Endothelial cell of umbilical vein (primary cell): ENCODE measurements around the gene FSTL4. TPM values are rescaled to one million over a fixed set of nuclear protein-coding genes. Genes with fewer than 3 reads are reported as not detected.

Experiments used
- BruUV-seq: library from RNA; stranded (reverse); fragments of 400-500 nt; replicated peaks from 2 replicates; lab custom pipeline; 2021; lab: Mats Ljungman, UMichigan
- CTCF ChIA-PET: fragments of 300-600, 350-600 bp; sonication (Branson Sonifier 250); formaldehyde crosslinking; loops from one replicate; lab custom pipeline; 2021; ENCODE audit warnings: antibody characterized with exemption, inconsistent platforms; lab: Charles Lee
- POLR2A ChIA-PET: fragments of 300-600, 350-600 bp; sonication (Branson Sonifier 250); formaldehyde crosslinking; loops from one replicate; lab custom pipeline; 2021; ENCODE audit warnings: antibody characterized with exemption, inconsistent platforms; lab: Charles Lee
- DNase-seq: peaks from one replicate; pipeline ENCODE4 v3.0.0-alpha.2; 2011; ENCODE audit warnings: low read depth, low spot score
- FAIRE-seq: peaks from 2 replicates; lab custom pipeline; 2011; peaks lifted over from hg19 to GRCh38; lab: Jason Lieb, UNC
- H2AFZ ChIP-seq: 2 replicates; pipeline ENCODE4 v1.6.0; 2012; ENCODE audit warnings: low read depth, low read length, control low read depth, inconsistent platforms
- H3K27ac ChIP-seq: 2 replicates; pipeline ENCODE4 v1.5.1; 2011; ENCODE audit warnings: low read depth, mild to moderate bottlenecking, control low read depth, low read length, moderate library complexity; ENCODE audit not compliant: insufficient read depth
- H3K27me3 ChIP-seq, 2 experiments: 2 replicates each; pipeline versions ENCODE4 v1.6.0 to v1.6.1; 2011; ENCODE audit warnings: low read length in 2 of 2, mixed read lengths in 1 of 2; ENCODE audit not compliant: control insufficient read depth in 2 of 2, insufficient read depth in 2 of 2
- H3K36me3 ChIP-seq, 2 experiments: 2 replicates in 1 of 2; 3 replicates in 1 of 2; pipeline ENCODE4 v1.5.1; 2011; ENCODE audit warnings: low read length in 2 of 2, mild to moderate bottlenecking in 1 of 2, moderate library complexity in 1 of 2; ENCODE audit not compliant: control insufficient read depth in 2 of 2, insufficient read depth in 2 of 2; ENCODE audit errors: extremely low read depth in 1 of 2
- H3K4me1 ChIP-seq: 3 replicates; pipeline ENCODE4 v1.5.1; 2011; ENCODE audit warnings: mild to moderate bottlenecking, low read length; ENCODE audit not compliant: control insufficient read depth, insufficient read depth; ENCODE audit errors: extremely low read depth
- H3K4me2 ChIP-seq: 2 replicates; pipeline ENCODE4 v1.6.1; 2011; ENCODE audit warnings: low read length, control low read depth, mixed read lengths; ENCODE audit not compliant: insufficient read depth
- H3K4me3 ChIP-seq, 3 experiments: fragments of 200-600 bp in 1 of 3; sonication (generic), shearing (Covaris generic) in 1 of 3; replicated peaks in 1 of 3; 2 replicates each; pipeline ENCODE4 v1.5.1; 2011 to 2016; ENCODE audit warnings: control low read depth in 3 of 3, low read length in 3 of 3, mild to moderate bottlenecking in 2 of 3, inconsistent platforms in 1 of 3, low read depth in 1 of 3, moderate library complexity in 1 of 3; ENCODE audit not compliant: insufficient read depth in 1 of 3
- H3K79me2 ChIP-seq: 2 replicates; pipeline ENCODE4 v1.6.0; 2012; ENCODE audit warnings: low read length, inconsistent platforms; ENCODE audit not compliant: control insufficient read depth, insufficient read depth
- H3K9ac ChIP-seq: replicated peaks from 2 replicates; pipeline ENCODE3; 2011; ENCODE audit warnings: low read length, control low read depth; ENCODE audit not compliant: insufficient read depth; ENCODE audit errors: extremely low read depth
- H3K9me1 ChIP-seq: replicated peaks from 3 replicates; pipeline ENCODE4 v1.6.0; 2011; ENCODE audit warnings: mild to moderate bottlenecking, low read length; ENCODE audit not compliant: control insufficient read depth, insufficient read depth; ENCODE audit errors: extremely low read depth
- H3K9me3 ChIP-seq: replicated peaks from 2 replicates; pipeline ENCODE4 v1.5.1; 2012; ENCODE audit warnings: low read length, inconsistent platforms; ENCODE audit not compliant: control insufficient read depth, insufficient read depth
- H4K20me1 ChIP-seq: replicated peaks from 2 replicates; pipeline ENCODE3; 2011; ENCODE audit warnings: mild to moderate bottlenecking, low read length; ENCODE audit not compliant: control insufficient read depth, insufficient read depth; ENCODE audit errors: extremely low read depth
- EZH2 ChIP-seq: IDR thresholded peaks from 2 replicates; pipeline ENCODE4 v1.6.1; 2012; ENCODE audit warnings: borderline replicate concordance, low read depth, mild to moderate bottlenecking, moderate library complexity, low read length, inconsistent platforms; ENCODE audit not compliant: severe bottlenecking
- FOS ChIP-seq: IDR thresholded peaks from 2 replicates; pipeline ENCODE4 v1.6.1; 2011; ENCODE audit warnings: mild to moderate bottlenecking, low read length, moderate library complexity, borderline replicate concordance; ENCODE audit not compliant: insufficient read depth
- GATA2 ChIP-seq: IDR thresholded peaks from 2 replicates; pipeline ENCODE4 v1.7.0; 2011; ENCODE audit warnings: low read depth, mild to moderate bottlenecking, moderate library complexity, mixed read lengths, low read length; ENCODE audit not compliant: insufficient read length, insufficient read depth
- JUN ChIP-seq: IDR thresholded peaks from 2 replicates; pipeline ENCODE4 v1.6.1; 2011; ENCODE audit warnings: borderline replicate concordance, low read depth; ENCODE audit not compliant: insufficient read length, insufficient read depth
- MYC ChIP-seq: IDR thresholded peaks from one replicate; pipeline ENCODE4 v1.6.1; 2011; ENCODE audit warnings: mild to moderate bottlenecking, low read depth, low read length
- dilution Hi-C: fragments of 300-500 bp; cut with MboI; formaldehyde crosslinking; loops from one replicate; pipeline ENCODE4 v1.15.0; 2019; ENCODE audit warnings: low sequenced_read_pairs; ENCODE audit not compliant: extremely low pct_ligation_motif_present
- intact Hi-C: fragments of 100-400 bp; cut with micrococcal nuclease; formaldehyde crosslinking; loops from one replicate; pipeline ENCODE4 v1.10.0; 2022
- polyA plus RNA-seq, 4 experiments: library from polyadenylated mRNA; depleted of rRNA in 3 of 4; stranded (reverse) in 3 of 4; unstranded in 1 of 4; fragments of >200 nt; gene quantifications; 2 replicates each; pipeline versions ENCODE4 v1.2.1 to v1.2.3, GENCODE V29; 2011 to 2012; ENCODE audit warnings: missing spikeins in 1 of 4
- total RNA-seq: library from RNA; stranded (reverse); gene quantifications from 2 replicates; pipeline ENCODE4 v1.2.3, GENCODE V29; 2021
- TF ChIP-seq, protein P1 (sequence below), 2 donors: IDR thresholded peaks; 1 replicate in 1 of 2; 2 replicates in 1 of 2; pipeline ENCODE4 v1.5.1; 2011; ENCODE audit warnings: low read length in 2 of 2, mild to moderate bottlenecking in 2 of 2, moderate library complexity in 2 of 2, control low read depth in 1 of 2, inconsistent platforms in 1 of 2, low read depth in 1 of 2; ENCODE audit not compliant: insufficient read depth in 1 of 2; ENCODE audit errors: extremely low read depth in 1 of 2
- TF ChIP-seq, protein P2 (sequence below): IDR thresholded peaks from 2 replicates; pipeline ENCODE4 v1.6.1; 2011; ENCODE audit not compliant: insufficient read depth, insufficient read length

The FSTL4 gene
- total and polyA plus RNA-seq, 2 donors (not counting 3 experiments of a cell fraction or from before 2014, with no cell fraction given), result 0.18 TPM; not detected in 1

DNA sequence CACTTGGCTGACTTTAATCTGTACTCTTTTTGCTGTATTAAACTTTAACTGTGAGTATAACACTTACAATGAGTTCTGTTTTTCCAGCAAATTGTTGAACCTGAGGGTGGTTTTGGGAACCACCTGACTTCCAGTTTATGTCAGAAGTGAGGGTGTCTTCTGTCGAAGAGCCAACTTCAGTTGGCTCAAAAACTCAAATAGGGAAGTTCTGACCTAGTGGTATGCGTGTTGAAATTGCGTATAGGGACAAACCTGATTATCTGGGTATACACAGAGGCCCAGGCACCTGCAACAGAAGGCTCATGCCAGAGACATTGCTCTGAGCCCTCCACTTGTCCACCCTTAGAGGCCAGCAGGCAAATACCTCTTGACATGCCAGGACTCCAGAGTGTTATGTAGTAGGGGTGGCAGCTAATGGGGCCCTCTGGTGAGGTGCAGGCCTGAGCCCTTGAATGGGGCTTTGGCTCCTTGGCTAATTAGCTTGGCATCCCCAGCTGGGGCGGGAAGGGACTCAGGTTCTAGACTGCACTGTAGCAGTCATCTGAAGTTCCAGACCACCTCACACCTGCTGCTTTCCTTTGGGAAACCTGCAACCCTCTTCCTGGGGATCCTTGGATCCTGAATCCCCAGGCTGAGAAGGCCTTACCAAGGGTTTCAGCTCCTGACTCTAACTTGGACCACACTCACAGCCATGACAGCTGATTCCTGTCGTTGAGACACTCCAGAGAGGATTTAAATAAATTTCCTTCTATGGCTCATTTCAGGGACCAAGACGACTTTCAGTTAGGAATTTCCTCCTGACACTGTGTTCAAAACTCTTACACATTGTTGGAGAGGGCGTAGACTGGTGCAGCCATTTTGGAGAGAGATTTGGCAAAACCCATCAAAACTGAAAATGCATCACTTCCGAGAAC is 370.9 kb downstream of the FSTL4 start:
- no TSS peak for BruUV-seq
- no peak overlapping the region for H3K9ac ChIP-seq
- H3K4me3 ChIP-seq, result no peak overlapping the region
- H3K9me3 ChIP-seq, result no peaks in the 10 kb centered on the region
- no peaks in the 10 kb centered on the region for H3K27me3 ChIP-seq
- dilution Hi-C loops (no loop called here), intact Hi-C loops (loop anchor here (2.0 to 10.0 kb wide), 4 partner anchors 21 to 857 kb away; partner anchors contain the start of genes AFF4 and HSPA4)
- H4K20me1 ChIP-seq, result no peaks in the 10 kb centered on the region
- no peak overlapping the region for H2AFZ ChIP-seq
- ChIA-PET POLR2A (interaction anchor here (0.6 kb wide), 1 partner anchor 158 kb away, joined by 5 read pairs; no protein-coding TSS in a partner anchor), CTCF (interaction anchor here (1.0 to 1.3 kb wide), 8 partner anchors 8 to 798 kb away, joined by 3 to 7 read pairs (median 4); no protein-coding TSS in a partner anchor)
- H3K79me2 ChIP-seq, result no peaks in the 10 kb centered on the region
- H3K36me3 ChIP-seq, result no peaks in the 10 kb centered on the region
- no peaks in the 10 kb centered on the region for H3K9me1 ChIP-seq
- H3K4me2 ChIP-seq, result no peak overlapping the region
- peak overlapping the region; percentile 77 for H3K27ac ChIP-seq
- peaks cover 21% of the 10 kb centered on the region for H3K4me1 ChIP-seq
- TF ChIP-seq GATA2 (no peak), FOS (no peak), MYC (no peak), JUN (no peak), EZH2 (no peak)
- TF ChIP-seq, protein P1, sequence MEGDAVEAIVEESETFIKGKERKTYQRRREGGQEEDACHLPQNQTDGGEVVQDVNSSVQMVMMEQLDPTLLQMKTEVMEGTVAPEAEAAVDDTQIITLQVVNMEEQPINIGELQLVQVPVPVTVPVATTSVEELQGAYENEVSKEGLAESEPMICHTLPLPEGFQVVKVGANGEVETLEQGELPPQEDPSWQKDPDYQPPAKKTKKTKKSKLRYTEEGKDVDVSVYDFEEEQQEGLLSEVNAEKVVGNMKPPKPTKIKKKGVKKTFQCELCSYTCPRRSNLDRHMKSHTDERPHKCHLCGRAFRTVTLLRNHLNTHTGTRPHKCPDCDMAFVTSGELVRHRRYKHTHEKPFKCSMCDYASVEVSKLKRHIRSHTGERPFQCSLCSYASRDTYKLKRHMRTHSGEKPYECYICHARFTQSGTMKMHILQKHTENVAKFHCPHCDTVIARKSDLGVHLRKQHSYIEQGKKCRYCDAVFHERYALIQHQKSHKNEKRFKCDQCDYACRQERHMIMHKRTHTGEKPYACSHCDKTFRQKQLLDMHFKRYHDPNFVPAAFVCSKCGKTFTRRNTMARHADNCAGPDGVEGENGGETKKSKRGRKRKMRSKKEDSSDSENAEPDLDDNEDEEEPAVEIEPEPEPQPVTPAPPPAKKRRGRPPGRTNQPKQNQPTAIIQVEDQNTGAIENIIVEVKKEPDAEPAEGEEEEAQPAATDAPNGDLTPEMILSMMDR (IDR thresholded peaks at IDR 0.05; ENCODE audit: extremely low read depth in 1 of 2, insufficient read depth in 1 of 2, low read depth in 1 of 2, low read length in 2 of 2), result no peak
- TF ChIP-seq, protein P2, sequence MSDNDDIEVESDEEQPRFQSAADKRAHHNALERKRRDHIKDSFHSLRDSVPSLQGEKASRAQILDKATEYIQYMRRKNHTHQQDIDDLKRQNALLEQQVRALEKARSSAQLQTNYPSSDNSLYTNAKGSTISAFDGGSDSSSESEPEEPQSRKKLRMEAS, result no peak
- DNase-seq, result no peak
- FAIRE-seq, result no peak
